Body of pancreas (tissue), 4 donors: ENCODE results near the gene YARS1. TPM values are rescaled to one million over a fixed set of nuclear protein-coding genes. Genes with fewer than 3 reads are reported as not detected.

Source experiments
- ATAC-seq: fragments of 150-250 bp; one replicate; pipeline ENCODE4 v1.9.1; 2016
- DNase-seq, 4 donors: peaks; one replicate each; pipeline ENCODE4 v3.0.0-alpha.2; 2019
- H3K27ac ChIP-seq, 4 donors: fragments of 200-600 bp; sonication (generic); 1 replicate in 3 of 4; 2 replicates in 1 of 4; pipeline versions ENCODE4 v1.5.1 to v1.6.1; 2016 to 2019; ENCODE audit warnings: mild to moderate bottlenecking in 1 of 4, mixed read lengths in 1 of 4, moderate library complexity in 1 of 4
- H3K27me3 ChIP-seq, 2 donors: fragments of 200-600 bp; sonication (generic); one replicate each; pipeline ENCODE4 v1.6.0; 2016; ENCODE audit warnings: mild to moderate bottlenecking in 1 of 2
- H3K36me3 ChIP-seq, 2 donors: fragments of 200-600 bp; sonication (generic); replicated peaks in 1 of 2; 2 replicates each; pipeline ENCODE4 v1.5.1; 2016; ENCODE audit warnings: low read depth in 2 of 2; ENCODE audit not compliant: insufficient read depth in 1 of 2
- H3K4me1 ChIP-seq: fragments of 200-600 bp; sonication (generic); one replicate; pipeline ENCODE4 v1.6.0; 2016
- H3K4me3 ChIP-seq, 2 donors: fragments of 200-600 bp; sonication (generic); 1 replicate in 1 of 2; 2 replicates in 1 of 2; pipeline ENCODE4 v1.5.1; 2016 to 2019
- H3K9me3 ChIP-seq, 3 donors: fragments of 200-600 bp; sonication (generic); 1 replicate in 2 of 3; 2 replicates in 1 of 3; pipeline ENCODE4 v1.5.1; 2016
- CTCF ChIP-seq, 7 experiments: fragments of 450-650 bp in 4 of 7; fragments of 200-600 bp in 3 of 7; sonication (generic) in 3 of 7; IDR thresholded peaks; one replicate each; pipeline ENCODE4 v1.5.1; 2016 to 2019; ENCODE audit warnings: antibody characterized with exemption in 7 of 7
- POLR2A ChIP-seq, 3 donors: fragments of 450-650 bp; IDR thresholded peaks; one replicate each; pipeline ENCODE4 v1.6.1; 2016; ENCODE audit warnings: antibody characterized with exemption in 3 of 3, mild to moderate bottlenecking in 2 of 3
- whole genome bisulfite sequencing, 2 donors: methylation state at CpG; one replicate each; pipeline ENCODE4 v1.1.5; 2017; 5-methylcytosine and 5-hydroxymethylcytosine counted together
- intact Hi-C: fragments of 100-400 bp; cut with DNase I; formaldehyde crosslinking; loops from one replicate; pipeline ENCODE4 v1.15.1; 2023
- total RNA-seq, 2 donors: library from RNA; depleted of rRNA; stranded (reverse); fragments of >200 nt; gene quantifications; one replicate each; pipeline ENCODE4 v1.1.0, GENCODE V29; 2016

Gene YARS1
- total RNA-seq, 2 donors from 2014 or later = 40.2 to 76.8 TPM

- 10 to 30% methylated on average over 9 to 14 of the region's 14 CpGs for WGBS, 2 donors
- no peaks in the 10 kb centered on the region for H3K9me3 ChIP-seq
- ATAC-seq (peak; percentile 88), DNase-seq (peak; percentile 98 to 99 (median 99))
- intact Hi-C loops = no loop called here
- H3K27ac ChIP-seq = peak overlapping the region; percentile 97 to 100 (median 98)
- no peaks in the 10 kb centered on the region for H3K27me3 ChIP-seq
- H3K4me1 ChIP-seq = peaks cover 90% of the 10 kb centered on the region
- H3K4me3 ChIP-seq = no peak overlapping the region
- no peaks in the 10 kb centered on the region for H3K36me3 ChIP-seq
- TF ChIP-seq CTCF (IDR thresholded peaks at IDR 0.05) (no peak), POLR2A (IDR thresholded peaks at IDR 0.05) (peak; percentile 59 to 77 (median 76))
Observed at GRCh38 chr1:32759997-32760623, 57.0 kb downstream of the YARS1 start.

- no peak for TF ChIP-seq POLR2A (IDR thresholded peaks at IDR 0.05)
- peak in 4 of 7 experiments; percentile 2 to 28 (median 22) for TF ChIP-seq CTCF (IDR thresholded peaks at IDR 0.05)
- no peak overlapping the region for H3K4me3 ChIP-seq
- intact Hi-C loops = no loop called here
- ATAC-seq (peak; percentile 62), DNase-seq (peak; percentile 85 to 90 (median 90))
- peak overlapping the region; percentile 97 to 100 (median 98) for H3K27ac ChIP-seq
- WGBS, 2 donors = 5 to 23% methylated on average over 4 to 5 of the region's 5 CpGs
- no peaks in the 10 kb centered on the region for H3K9me3 ChIP-seq
- no peaks in the 10 kb centered on the region for H3K36me3 ChIP-seq
- peaks cover 88% of the 10 kb centered on the region for H3K4me1 ChIP-seq
- H3K27me3 ChIP-seq = no peaks in the 10 kb centered on the region
Observed at GRCh38 chr1:32759521-32759981, 57.6 kb downstream of the YARS1 start.

- DNase-seq = no peak
- WGBS, 2 donors = 16 to 20% methylated on average over 1 of the region's 1 CpG
- Histone ChIP-seq H3K4me1 (peaks cover 85% of the 10 kb centered on the region), H3K4me3 (no peak overlapping the region), H3K9me3 (no peaks in the 10 kb centered on the region), H3K27me3 (no peaks in the 10 kb centered on the region), H3K36me3 (no peaks in the 10 kb centered on the region), H3K27ac (peak overlapping the region; percentile 97 to 100 (median 98))
- no peak for ATAC-seq
- intact Hi-C loops = no loop called here
- TF ChIP-seq POLR2A (IDR thresholded peaks at IDR 0.05) (no peak), CTCF (IDR thresholded peaks at IDR 0.05) (no peak)
Observed at GRCh38 chr1:32758795-32759430, 58.2 kb downstream of the YARS1 start.

GRCh38 chr1:32758177-32758794 is 58.9 kb downstream of the YARS1 start:
- WGBS, 2 donors = 54 to 63% methylated on average over 4 to 7 of the region's 7 CpGs
- H3K4me1 ChIP-seq = peaks cover 83% of the 10 kb centered on the region
- intact Hi-C loops = no loop called here
- no peak overlapping the region for H3K4me3 ChIP-seq
- no peaks in the 10 kb centered on the region for H3K36me3 ChIP-seq
- H3K27ac ChIP-seq = peak overlapping the region; percentile 97 to 100 (median 98)
- TF ChIP-seq POLR2A (IDR thresholded peaks at IDR 0.05) = no peak
- no peaks in the 10 kb centered on the region for H3K27me3 ChIP-seq
- DNase-seq (no peak), ATAC-seq (no peak)
- no peaks in the 10 kb centered on the region for H3K9me3 ChIP-seq

- TF ChIP-seq CTCF (IDR thresholded peaks at IDR 0.05) (no peak), POLR2A (IDR thresholded peaks at IDR 0.05) (no peak)
- intact Hi-C loops = no loop called here
- Histone ChIP-seq H3K4me3 (no peak overlapping the region), H3K4me1 (peaks cover 80% of the 10 kb centered on the region), H3K36me3 (no peaks in the 10 kb centered on the region), H3K27ac (peak overlapping the region; percentile 97 to 100 (median 98)), H3K27me3 (no peaks in the 10 kb centered on the region), H3K9me3 (no peaks in the 10 kb centered on the region)
- WGBS, 2 donors = 56 to 59% methylated on average over 4 of the region's 4 CpGs
- DNase-seq (no peak), ATAC-seq (no peak)
Observed at GRCh38 chr1:32757213-32757895, 59.8 kb downstream of the YARS1 start.
